ENCODE measurements around the gene SLC25A13. TPM values are rescaled to one million over a fixed set of nuclear protein-coding genes. Genes with fewer than 3 reads are reported as not detected.

Gene SLC25A13
- total RNA-seq, 1 donor from 2014 or later = 47.4 TPM

DNA sequence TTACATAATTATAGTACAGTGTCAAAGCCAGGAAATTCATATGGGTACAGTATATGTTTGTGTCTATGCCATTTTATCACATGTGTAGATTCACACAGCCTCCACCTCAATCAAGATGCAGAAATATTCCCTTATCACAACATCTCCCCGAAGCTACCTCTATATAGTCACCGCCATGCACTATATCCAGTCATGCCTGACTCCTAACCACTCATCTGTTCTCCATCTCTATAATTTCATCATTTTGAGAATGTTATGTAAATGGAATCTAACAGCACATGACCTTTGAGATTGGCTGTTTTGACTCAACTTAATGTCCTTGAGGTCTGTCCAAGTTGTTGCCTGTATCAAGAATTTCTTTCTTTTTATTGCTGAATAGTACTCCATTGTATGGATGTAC lies 22.3 kb upstream of the SLC25A13 start:
- H3K9me3 Mint-ChIP-seq = no peaks in the 10 kb centered on the region

GRCh38 chr7:96342049-96342448 lies 20.2 kb upstream of the SLC25A13 start:
- Mint-ChIP-seq H3K36me3 (no peaks in the 10 kb centered on the region), H3K4me1 (no peaks in the 10 kb centered on the region), H3K27ac (no peak overlapping the region), H3K9me3 (no peaks in the 10 kb centered on the region), H3K4me3 (no peak overlapping the region), H3K27me3 (ENCODE audit: low read depth) (peaks cover 30% of the 10 kb centered on the region)
- DNase-seq (ENCODE audit: low spot score in 2 of 2, unreplicated experiment in 2 of 2) = no peak
- no peak for TF ChIP-seq CTCF (IDR thresholded peaks at IDR 0.05; ENCODE audit: unreplicated experiment)

More for the DNA sequence above, 22.3 kb upstream of the SLC25A13 start:
- H3K27ac Mint-ChIP-seq = no peak overlapping the region
- H3K27me3 Mint-ChIP-seq (ENCODE audit: low read depth) = peaks cover 32% of the 10 kb centered on the region
- no peak overlapping the region for H3K4me3 Mint-ChIP-seq
- no peak for TF ChIP-seq CTCF (IDR thresholded peaks at IDR 0.05; ENCODE audit: unreplicated experiment)
- DNase-seq (ENCODE audit: low spot score in 2 of 2, unreplicated experiment in 2 of 2) = no peak
- no peaks in the 10 kb centered on the region for H3K4me1 Mint-ChIP-seq
- no peaks in the 10 kb centered on the region for H3K36me3 Mint-ChIP-seq

GRCh38 chr7:96337519-96337918 lies 15.6 kb upstream of the SLC25A13 start:
- peaks cover 15% of the 10 kb centered on the region for H3K27me3 Mint-ChIP-seq (ENCODE audit: low read depth)
- DNase-seq (ENCODE audit: low spot score in 2 of 2, unreplicated experiment in 2 of 2) = no peak
- no peak for TF ChIP-seq CTCF (IDR thresholded peaks at IDR 0.05; ENCODE audit: unreplicated experiment)
- H3K36me3 Mint-ChIP-seq = no peaks in the 10 kb centered on the region
- H3K4me3 Mint-ChIP-seq = no peak overlapping the region
- H3K27ac Mint-ChIP-seq = no peak overlapping the region
- H3K4me1 Mint-ChIP-seq = peaks cover 2% of the 10 kb centered on the region
- H3K9me3 Mint-ChIP-seq = peaks cover 3% of the 10 kb centered on the region

DNA sequence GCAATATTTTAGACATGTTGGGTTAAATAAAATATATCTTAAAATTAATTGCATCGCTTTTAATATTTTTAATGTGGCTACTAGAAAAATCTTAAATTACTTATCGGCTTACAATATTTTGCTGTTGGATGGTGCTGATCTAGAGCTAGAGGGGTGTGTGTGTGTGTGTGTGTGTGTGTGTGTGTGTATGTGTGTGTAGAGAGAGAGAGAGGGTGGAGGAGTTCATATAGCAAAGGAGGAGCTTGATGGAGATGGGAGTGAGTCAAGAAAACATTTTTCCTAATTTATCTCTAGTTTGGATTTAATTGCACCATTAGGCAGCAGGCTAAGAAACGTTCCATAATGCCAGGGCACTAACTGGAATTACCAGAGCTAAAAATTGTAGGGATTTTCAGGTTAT lies 10.4 kb upstream of the SLC25A13 start:
- Mint-ChIP-seq H3K4me1 (peaks cover 30% of the 10 kb centered on the region), H3K27me3 (ENCODE audit: low read depth) (no peaks in the 10 kb centered on the region), H3K4me3 (no peak overlapping the region), H3K36me3 (no peaks in the 10 kb centered on the region), H3K27ac (no peak overlapping the region), H3K9me3 (peaks cover 3% of the 10 kb centered on the region)
- no peak for DNase-seq (ENCODE audit: low spot score in 2 of 2, unreplicated experiment in 2 of 2)
- no peak for TF ChIP-seq CTCF (IDR thresholded peaks at IDR 0.05; ENCODE audit: unreplicated experiment)

- Mint-ChIP-seq H3K27ac (no peak overlapping the region), H3K36me3 (no peaks in the 10 kb centered on the region), H3K27me3 (ENCODE audit: low read depth) (no peaks in the 10 kb centered on the region), H3K4me1 (peaks cover 30% of the 10 kb centered on the region), H3K9me3 (peaks cover 4% of the 10 kb centered on the region), H3K4me3 (no peak overlapping the region)
- TF ChIP-seq CTCF (IDR thresholded peaks at IDR 0.05; ENCODE audit: unreplicated experiment) = no peak
- no peak for DNase-seq (ENCODE audit: low spot score in 2 of 2, unreplicated experiment in 2 of 2)
Observed at GRCh38 chr7:96331775-96332174, 9.9 kb upstream of the SLC25A13 start.

DNA sequence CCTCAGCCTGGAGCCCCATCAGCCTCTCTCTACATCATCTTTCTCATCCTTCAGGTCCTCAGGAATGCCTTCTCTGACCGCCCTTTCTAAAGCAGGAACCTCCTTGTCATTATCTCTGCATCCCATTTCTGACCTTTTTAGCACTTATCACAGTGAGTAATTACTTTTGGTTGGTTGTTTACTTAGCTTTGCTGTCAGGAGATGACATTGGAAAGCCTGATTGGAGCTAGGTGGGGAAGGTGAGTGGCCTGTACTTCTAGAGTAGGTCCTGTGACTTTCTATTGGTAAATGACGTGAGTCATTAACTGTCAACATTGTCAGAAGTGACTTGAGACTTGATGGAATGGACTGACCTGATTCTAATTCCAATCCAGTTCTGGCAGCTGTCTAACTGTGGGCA lies 9.3 kb upstream of the SLC25A13 start:
- no peak for TF ChIP-seq CTCF (IDR thresholded peaks at IDR 0.05; ENCODE audit: unreplicated experiment)
- H3K9me3 Mint-ChIP-seq = peaks cover 7% of the 10 kb centered on the region
- H3K4me3 Mint-ChIP-seq = no peak overlapping the region
- H3K27me3 Mint-ChIP-seq (ENCODE audit: low read depth) = no peaks in the 10 kb centered on the region
- peaks cover 30% of the 10 kb centered on the region for H3K4me1 Mint-ChIP-seq
- H3K27ac Mint-ChIP-seq = no peak overlapping the region
- H3K36me3 Mint-ChIP-seq = no peaks in the 10 kb centered on the region
- DNase-seq (ENCODE audit: low spot score in 2 of 2, unreplicated experiment in 2 of 2) = no peak
